CD4-positive, alpha-beta T cell (primary cell): ENCODE measurements around the gene DLK1. TPM values are rescaled to one million over a fixed set of nuclear protein-coding genes. Genes with fewer than 3 reads are reported as not detected.
A peak's percentile ranks its signal among the peaks of the same experiment; 100 is the strongest.

Experiments
- ATAC-seq: fragments of 200-7000 bp; cut with Tn5 transposase; one replicate; pipeline ENCODE4 v1.10.0; 2022; ENCODE audit warnings: mild to moderate bottlenecking; ENCODE audit not compliant: poor library complexity
- CTCF ChIA-PET: fragments of 350-600 bp; sonication (Branson Sonifier 250); formaldehyde crosslinking; loops from one replicate; lab custom pipeline; 2021; ENCODE audit warnings: antibody characterized with exemption, inconsistent platforms; lab: Charles Lee
- POLR2A ChIA-PET: fragments of 350-600 bp; sonication (Branson Sonifier 250); formaldehyde crosslinking; loops from one replicate; lab custom pipeline; 2021; ENCODE audit warnings: antibody characterized with exemption, inconsistent platforms; lab: Charles Lee
- DNase-seq, 14 experiments: peaks; one replicate each; pipeline ENCODE4 v3.0.0-alpha.2; 2013 to 2020; ENCODE audit warnings: mixed read lengths in 2 of 14
- H3K27ac ChIP-seq, 2 donors: one replicate each; pipeline versions ENCODE4 v1.5.1 to v1.7.0; 2013; ENCODE audit warnings: low read length in 2 of 2, low read depth in 1 of 2, mild to moderate bottlenecking in 1 of 2
- H3K27me3 ChIP-seq, 2 experiments: 1 replicate in 1 of 2; 2 replicates in 1 of 2; pipeline versions ENCODE4 v1.6.1 to v1.7.0; 2013; ENCODE audit warnings: low read length in 2 of 2, control low read depth in 1 of 2, mild to moderate bottlenecking in 1 of 2, moderate library complexity in 1 of 2; ENCODE audit not compliant: insufficient read depth in 2 of 2, control insufficient read depth in 1 of 2
- H3K36me3 ChIP-seq: one replicate; pipeline ENCODE4 v1.6.1; 2013; ENCODE audit warnings: low read length, control low read depth; ENCODE audit not compliant: insufficient read depth
- H3K4me1 ChIP-seq: one replicate; pipeline ENCODE4 v1.6.1; 2013; ENCODE audit warnings: low read length, control low read depth; ENCODE audit not compliant: insufficient read depth
- H3K4me3 ChIP-seq: one replicate; pipeline ENCODE4 v1.5.1; 2013; ENCODE audit warnings: mild to moderate bottlenecking, low read length, moderate library complexity
- H3K9me3 ChIP-seq, 2 experiments: 1 replicate in 1 of 2; 2 replicates in 1 of 2; pipeline versions ENCODE4 v1.6.1 to v1.7.0; 2013; ENCODE audit warnings: low read length in 2 of 2, mild to moderate bottlenecking in 2 of 2, control low read depth in 1 of 2, moderate library complexity in 1 of 2; ENCODE audit not compliant: control insufficient read depth in 1 of 2, insufficient read depth in 1 of 2
- H3K27ac Mint-ChIP-seq: one replicate; pipeline ENCODE4 v1.8.0; 2020; ENCODE audit warnings: mixed read lengths
- H3K27me3 Mint-ChIP-seq: one replicate; pipeline ENCODE4 v1.8.0; 2021; ENCODE audit warnings: mixed read lengths
- H3K36me3 Mint-ChIP-seq: one replicate; pipeline ENCODE4 v1.8.0; 2021; ENCODE audit warnings: low read depth, mixed read lengths
- H3K4me1 Mint-ChIP-seq: one replicate; pipeline ENCODE4 v1.8.0; 2021; ENCODE audit warnings: low read depth, mixed read lengths
- H3K4me3 Mint-ChIP-seq: one replicate; pipeline ENCODE4 v1.8.0; 2020; ENCODE audit warnings: mild to moderate bottlenecking, mixed read lengths
- H3K9me3 Mint-ChIP-seq: one replicate; pipeline ENCODE4 v1.8.0; 2020; ENCODE audit warnings: mixed read lengths
- intact Hi-C, 2 experiments: fragments of 100-400 bp; cut with DNase I in 1 of 2; cut with micrococcal nuclease in 1 of 2; formaldehyde crosslinking; loops; one replicate each; pipeline versions ENCODE4 v1.15.1 to v1.9.0; 2023 to 2025; cut with DNase I, micrococcal nuclease
- total RNA-seq, 174 experiments: library from RNA in 2 of 174; stranded (reverse) in 2 of 174; gene quantifications; one replicate each; pipeline ENCODE4 v1.2.3 and lab custom pipeline; 2021 to 2026
- TF ChIP-seq, protein P1 (sequence below): fragments of 200-600 bp; IDR thresholded peaks from one replicate; pipeline ENCODE4 v1.8.0; 2022; ENCODE audit warnings: antibody characterized with exemption, mild to moderate bottlenecking

The DLK1 gene
- total RNA-seq, 2 experiments from 2014 or later = not detected

- no peaks in the 10 kb centered on the region for H3K9me3 Mint-ChIP-seq
- H3K4me3 ChIP-seq = no peak overlapping the region
- no peak overlapping the region for H3K4me3 Mint-ChIP-seq
- DNase-seq (peak in 1 of 14 experiments; percentile 8), ATAC-seq (no peak)
- TF ChIP-seq, protein P1, sequence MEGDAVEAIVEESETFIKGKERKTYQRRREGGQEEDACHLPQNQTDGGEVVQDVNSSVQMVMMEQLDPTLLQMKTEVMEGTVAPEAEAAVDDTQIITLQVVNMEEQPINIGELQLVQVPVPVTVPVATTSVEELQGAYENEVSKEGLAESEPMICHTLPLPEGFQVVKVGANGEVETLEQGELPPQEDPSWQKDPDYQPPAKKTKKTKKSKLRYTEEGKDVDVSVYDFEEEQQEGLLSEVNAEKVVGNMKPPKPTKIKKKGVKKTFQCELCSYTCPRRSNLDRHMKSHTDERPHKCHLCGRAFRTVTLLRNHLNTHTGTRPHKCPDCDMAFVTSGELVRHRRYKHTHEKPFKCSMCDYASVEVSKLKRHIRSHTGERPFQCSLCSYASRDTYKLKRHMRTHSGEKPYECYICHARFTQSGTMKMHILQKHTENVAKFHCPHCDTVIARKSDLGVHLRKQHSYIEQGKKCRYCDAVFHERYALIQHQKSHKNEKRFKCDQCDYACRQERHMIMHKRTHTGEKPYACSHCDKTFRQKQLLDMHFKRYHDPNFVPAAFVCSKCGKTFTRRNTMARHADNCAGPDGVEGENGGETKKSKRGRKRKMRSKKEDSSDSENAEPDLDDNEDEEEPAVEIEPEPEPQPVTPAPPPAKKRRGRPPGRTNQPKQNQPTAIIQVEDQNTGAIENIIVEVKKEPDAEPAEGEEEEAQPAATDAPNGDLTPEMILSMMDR = no peak
- intact Hi-C loops = no loop called here
- H3K27ac Mint-ChIP-seq = no peak overlapping the region
- no peaks in the 10 kb centered on the region for H3K9me3 ChIP-seq
- ChIA-PET CTCF (no interaction called here), POLR2A (no interaction called here)
- H3K27ac ChIP-seq = no peak overlapping the region
- no peaks in the 10 kb centered on the region for H3K36me3 ChIP-seq
- peaks cover 23% of the 10 kb centered on the region for H3K27me3 Mint-ChIP-seq
- H3K36me3 Mint-ChIP-seq = no peaks in the 10 kb centered on the region
- no peaks in the 10 kb centered on the region for H3K4me1 ChIP-seq
- H3K27me3 ChIP-seq = peaks cover 5 to 6% of the 10 kb centered on the region in 2 experiments
- H3K4me1 Mint-ChIP-seq = no peaks in the 10 kb centered on the region
Measured at GRCh38 chr14:100748403-100748802, 21.7 kb downstream of the DLK1 start.

DNA sequence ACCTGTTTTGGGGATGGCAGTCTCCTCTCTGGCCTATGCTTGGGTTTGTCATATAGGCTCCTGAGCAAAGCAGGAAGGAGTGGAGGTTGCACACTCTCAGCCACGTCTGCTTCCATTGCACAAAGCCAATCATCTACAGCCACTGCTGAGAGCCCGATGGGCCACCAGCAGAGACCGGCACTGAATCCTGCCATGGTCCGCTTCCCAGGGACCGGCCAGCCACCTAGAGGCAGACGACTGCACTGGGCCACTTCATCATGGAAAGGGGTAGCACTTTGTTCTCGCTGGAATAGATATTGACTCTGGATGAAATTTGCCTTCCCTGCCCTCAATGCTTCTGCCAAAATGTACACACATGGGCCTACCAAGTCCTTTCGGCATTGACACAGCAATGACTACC, 22.3 kb downstream of the DLK1 start:
- Mint-ChIP-seq H3K27me3 (peaks cover 28% of the 10 kb centered on the region), H3K4me3 (no peak overlapping the region), H3K27ac (no peak overlapping the region), H3K4me1 (no peaks in the 10 kb centered on the region), H3K9me3 (no peaks in the 10 kb centered on the region), H3K36me3 (no peaks in the 10 kb centered on the region)
- ChIA-PET POLR2A (no interaction called here), CTCF (no interaction called here)
- Histone ChIP-seq H3K4me1 (no peaks in the 10 kb centered on the region), H3K4me3 (no peak overlapping the region), H3K36me3 (no peaks in the 10 kb centered on the region), H3K9me3 (no peaks in the 10 kb centered on the region), H3K27ac (no peak overlapping the region), H3K27me3 (peaks cover 5 to 6% of the 10 kb centered on the region in 2 experiments)
- intact Hi-C loops = no loop called here
- TF ChIP-seq, protein P1 = no peak
- DNase-seq (no peak), ATAC-seq (no peak)

DNA sequence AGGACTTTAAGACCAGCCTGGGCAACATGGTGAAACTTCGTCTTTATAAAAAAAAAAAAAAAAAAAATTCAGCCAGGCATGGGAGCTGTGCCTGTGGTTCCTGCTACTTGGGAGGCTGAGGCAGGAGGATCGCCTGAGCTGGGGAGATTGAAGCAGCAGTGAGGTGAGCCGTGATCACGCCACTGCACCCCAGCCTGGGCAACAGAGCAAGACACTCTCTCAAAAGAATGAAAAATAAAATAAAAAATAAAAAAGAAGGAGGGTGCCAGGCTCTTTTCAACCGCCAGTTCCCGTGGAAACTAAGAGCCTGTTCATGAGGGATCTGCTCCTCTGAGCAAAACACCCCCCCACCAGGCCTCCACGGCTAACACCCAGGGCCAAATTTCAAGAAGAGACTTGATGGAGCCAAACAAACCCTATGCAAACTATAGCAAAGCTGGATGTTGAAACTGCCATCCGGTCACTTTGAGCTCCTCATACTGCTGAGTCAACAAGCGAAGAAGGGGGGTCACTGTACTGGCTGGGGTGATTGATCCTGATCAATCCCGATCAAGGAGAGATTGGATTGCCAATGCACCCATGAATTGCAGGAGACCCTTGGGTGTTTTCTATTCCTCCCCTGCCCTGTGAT, 23.4 kb downstream of the DLK1 start:
- ATAC-seq (no peak), DNase-seq (peak in 1 of 14 experiments; percentile 2)
- H3K4me3 ChIP-seq = no peak overlapping the region
- H3K4me1 ChIP-seq = no peaks in the 10 kb centered on the region
- peaks cover under 1 to 8% of the 10 kb centered on the region in 2 experiments for H3K27me3 ChIP-seq
- Mint-ChIP-seq H3K4me1 (no peaks in the 10 kb centered on the region), H3K36me3 (no peaks in the 10 kb centered on the region), H3K9me3 (no peaks in the 10 kb centered on the region), H3K27ac (no peak overlapping the region), H3K4me3 (no peak overlapping the region), H3K27me3 (peaks cover 33% of the 10 kb centered on the region)
- POLR2A ChIA-PET = no interaction called here
- H3K9me3 ChIP-seq = no peaks in the 10 kb centered on the region
- H3K36me3 ChIP-seq = no peaks in the 10 kb centered on the region
- CTCF ChIA-PET = no interaction called here
- TF ChIP-seq, protein P1 = no peak
- intact Hi-C loops = no loop called here
- H3K27ac ChIP-seq = no peak overlapping the region
